WTC11 (cell line): ENCODE data around the gene UBR2. TPM values are rescaled to one million over a fixed set of nuclear protein-coding genes. Genes with fewer than 3 reads are reported as not detected.

Experiments
- ATAC-seq: fragments of 200-7000 bp; cut with Tn5 transposase; 2 replicates; pipeline ENCODE4 v1.10.0; 2021; ENCODE audit warnings: mild to moderate bottlenecking, moderate library complexity
- CTCF ChIA-PET: fragments of 300-600 bp; sonication (Branson Sonifier 250); formaldehyde crosslinking; loops from one replicate; lab custom pipeline; 2021; ENCODE audit warnings: antibody characterized with exemption; lab: Charles Lee
- POLR2A ChIA-PET: fragments of 350-600 bp; sonication (Branson Sonifier 250); formaldehyde crosslinking; loops from one replicate; lab custom pipeline; 2021; ENCODE audit warnings: antibody characterized with exemption; lab: Charles Lee
- DNase-seq: peaks from one replicate; pipeline ENCODE4 v3.0.0; 2021; ENCODE audit warnings: low spot score
- H3K27ac Mint-ChIP-seq: 2 replicates; pipeline ENCODE4 v1.8.0; 2021; ENCODE audit warnings: mixed read lengths
- H3K27me3 Mint-ChIP-seq: 2 replicates; pipeline ENCODE4 v1.8.0; 2021; ENCODE audit warnings: low read depth, mild to moderate bottlenecking, moderate library complexity, mixed read lengths
- H3K36me3 Mint-ChIP-seq: 2 replicates; pipeline ENCODE4 v1.8.0; 2021; ENCODE audit warnings: mixed read lengths
- H3K4me1 Mint-ChIP-seq: 2 replicates; pipeline ENCODE4 v1.8.0; 2022; ENCODE audit warnings: mixed read lengths
- H3K4me3 Mint-ChIP-seq: 2 replicates; pipeline ENCODE4 v1.8.0; 2021; ENCODE audit warnings: mild to moderate bottlenecking, moderate library complexity, mixed read lengths
- H3K9me3 Mint-ChIP-seq: 2 replicates; pipeline ENCODE4 v1.8.0; 2021; ENCODE audit warnings: mixed read lengths
- ARID4B ChIP-seq: sonication (generic); formaldehyde crosslinking; IDR thresholded peaks from 2 replicates; pipeline ENCODE4 v1.8.0; 2023; ENCODE audit warnings: missing genetic modification reagents, mild to moderate bottlenecking, borderline replicate concordance
- ATF2 ChIP-seq: sonication (generic); formaldehyde crosslinking; IDR thresholded peaks from 2 replicates; pipeline ENCODE4 v1.8.1; 2022; ENCODE audit warnings: low read depth, missing genetic modification reagents, borderline replicate concordance
- CDX4 ChIP-seq: fragments of 250-450 bp; sonication (Bioruptor Pico); IDR thresholded peaks from 2 replicates; pipeline ENCODE4 v1.9.0; 2021; ENCODE audit warnings: moderate library complexity, mild to moderate bottlenecking, inconsistent platforms, borderline replicate concordance
- FOXJ3 ChIP-seq: sonication (generic); formaldehyde crosslinking; IDR thresholded peaks from 2 replicates; pipeline ENCODE4 v1.9.0; 2021; ENCODE audit warnings: missing genetic modification reagents, mild to moderate bottlenecking, borderline replicate concordance
- GABPB1 ChIP-seq: sonication (generic); formaldehyde crosslinking; IDR thresholded peaks from 2 replicates; pipeline ENCODE4 v1.8.1; 2023; ENCODE audit warnings: mild to moderate bottlenecking, missing genetic modification reagents
- HMGXB4 ChIP-seq: sonication (generic); formaldehyde crosslinking; IDR thresholded peaks from 2 replicates; pipeline ENCODE4 v1.8.1; 2023; ENCODE audit warnings: mild to moderate bottlenecking, moderate library complexity, missing genetic modification reagents
- IRF2 ChIP-seq: sonication (generic); formaldehyde crosslinking; IDR thresholded peaks from 2 replicates; pipeline ENCODE4 v1.8.0; 2022; ENCODE audit warnings: low read depth, missing genetic modification reagents, borderline replicate concordance
- JUN ChIP-seq: sonication (generic); formaldehyde crosslinking; IDR thresholded peaks from 2 replicates; pipeline ENCODE4 v1.8.0; 2023; ENCODE audit warnings: mild to moderate bottlenecking, missing genetic modification reagents
- NFATC4 ChIP-seq: fragments of 250-450 bp; sonication (Bioruptor Pico); IDR thresholded peaks from 2 replicates; pipeline ENCODE4 v1.9.0; 2021; ENCODE audit warnings: mild to moderate bottlenecking
- SMAD3 ChIP-seq: sonication (generic); formaldehyde crosslinking; IDR thresholded peaks from 2 replicates; pipeline ENCODE4 v1.8.0; 2022; ENCODE audit warnings: missing genetic modification reagents, mild to moderate bottlenecking, borderline replicate concordance
- STAT6 ChIP-seq: sonication (generic); formaldehyde crosslinking; conservative IDR thresholded peaks from 2 replicates; pipeline ENCODE4 v1.8.1; 2023; ENCODE audit warnings: mild to moderate bottlenecking, low read depth, missing genetic modification reagents, moderate library complexity
- ZMAT4 ChIP-seq: fragments of 250-450 bp; sonication (Bioruptor Pico); IDR thresholded peaks from 2 replicates; pipeline ENCODE4 v1.9.0; 2021; ENCODE audit warnings: mild to moderate bottlenecking
- ZNF532 ChIP-seq: fragments of 250-450 bp; sonication (Bioruptor Pico); IDR thresholded peaks from 2 replicates; pipeline ENCODE4 v1.9.0; 2021; ENCODE audit warnings: mild to moderate bottlenecking, borderline replicate concordance
- total RNA-seq: library from RNA; stranded (reverse); gene quantifications from 3 replicates; pipeline ENCODE4 v1.2.3, GENCODE V29; 2021

The UBR2 gene
- total RNA-seq, 1 experiment from 2014 or later, result 18.8 TPM

GRCh38 chr6:42545226-42545773 lies 18.5 kb upstream of the UBR2 start:
- no peaks in the 10 kb centered on the region for H3K9me3 Mint-ChIP-seq
- H3K4me1 Mint-ChIP-seq, result peaks cover 14% of the 10 kb centered on the region
- no peak for TF ChIP-seq GABPB1 (CRISPR knock-in tag)
- no peak for TF ChIP-seq SMAD3
- TF ChIP-seq ZMAT4 (CRISPR knock-in tag), result no peak
- H3K27ac Mint-ChIP-seq, result no peak overlapping the region
- DNase-seq (no peak), ATAC-seq (no peak)
- peaks cover 5% of the 10 kb centered on the region for H3K27me3 Mint-ChIP-seq
- no peak overlapping the region for H3K4me3 Mint-ChIP-seq
- CTCF ChIA-PET, result interaction anchor here (1.5 kb wide), 1 partner anchor 19 kb away, joined by 3 read pairs; the partner anchor contains the start of gene UBR2
- no peaks in the 10 kb centered on the region for H3K36me3 Mint-ChIP-seq
- POLR2A ChIA-PET, result interaction anchor here (0.5 kb wide), 1 partner anchor 132 kb away, joined by 4 read pairs; no protein-coding TSS in a partner anchor

GRCh38 chr6:42547407-42548329 lies 16.2 kb upstream of the UBR2 start:
- peak overlapping the region; percentile 78 for H3K4me3 Mint-ChIP-seq
- peak overlapping the region; percentile 45; the same call in 1 of the 2 replicates for H3K27ac Mint-ChIP-seq
- ATAC-seq, result peak; percentile 96
- peak; percentile 88 for DNase-seq
- peaks cover 8% of the 10 kb centered on the region for H3K27me3 Mint-ChIP-seq
- H3K36me3 Mint-ChIP-seq, result no peaks in the 10 kb centered on the region
- H3K9me3 Mint-ChIP-seq, result no peaks in the 10 kb centered on the region
- POLR2A ChIA-PET, result interaction anchor here (0.6 to 1.6 kb wide), 4 partner anchors 10 to 95 kb away, joined by 3 to 13 read pairs (median 6); partner anchors contain the start of genes TRERF1 and UBR2
- peaks cover 14% of the 10 kb centered on the region for H3K4me1 Mint-ChIP-seq
- CTCF ChIA-PET, result interaction anchor here (0.6 to 2.3 kb wide), 120 partner anchors 8 to 700 kb away, joined by 3 to 132 read pairs (median 5); partner anchors contain the start of genes MRPS10, RPL7L1, TRERF1 and UBR2
- no peak for TF ChIP-seq FOXJ3 (CRISPR knock-in tag)
- TF ChIP-seq IRF2 (CRISPR knock-in tag), result no peak
- TF ChIP-seq HMGXB4 (CRISPR knock-in tag), result peak; percentile 82
- no peak for TF ChIP-seq ATF2 (CRISPR knock-in tag)
- TF ChIP-seq ZNF532 (CRISPR knock-in tag), result no peak
- no peak for TF ChIP-seq NFATC4
- no peak for TF ChIP-seq JUN (CRISPR knock-in tag)
- no peak for TF ChIP-seq STAT6
- TF ChIP-seq ARID4B (CRISPR knock-in tag), result no peak
- no peak for TF ChIP-seq CDX4 (CRISPR knock-in tag)
- TF ChIP-seq ZMAT4 (CRISPR knock-in tag), result no peak
